HepG2 (cell line): ENCODE measurements around the gene MYADML2. TPM values are rescaled to one million over a fixed set of nuclear protein-coding genes. Genes with fewer than 3 reads are reported as not detected.

Experiments used
- ARID5B ChIP-seq: IDR thresholded peaks from 2 replicates; pipeline ENCODE4 v1.4.0; 2020; ENCODE audit warnings: mild to moderate bottlenecking, missing genetic modification reagents
- CHCHD3 ChIP-seq: sonication (generic); formaldehyde crosslinking; IDR thresholded peaks from 2 replicates; pipeline ENCODE4 v1.8.0; 2022; ENCODE audit warnings: mild to moderate bottlenecking, missing genetic modification reagents, moderate library complexity
- DNMT1 ChIP-seq: sonication (generic); formaldehyde crosslinking; IDR thresholded peaks from 2 replicates; pipeline ENCODE4 v1.5.1; 2020; ENCODE audit warnings: mild to moderate bottlenecking, missing genetic modification reagents
- ESRRA ChIP-seq: sonication (generic); formaldehyde crosslinking; IDR thresholded peaks from 2 replicates; pipeline ENCODE4 v1.5.1; 2020; ENCODE audit warnings: mild to moderate bottlenecking, low read depth, missing genetic modification reagents
- FLYWCH1 ChIP-seq: sonication (generic); formaldehyde crosslinking; IDR thresholded peaks from 2 replicates; pipeline ENCODE4 v1.8.1; 2023; ENCODE audit warnings: mild to moderate bottlenecking, missing genetic modification reagents
- HNF1A ChIP-seq, 2 experiments: sonication (generic) in 1 of 2; formaldehyde crosslinking in 1 of 2; IDR thresholded peaks; 2 replicates each; pipeline versions ENCODE4 v1.4.0 to v1.6.1; 2016 to 2020; ENCODE audit warnings: borderline replicate concordance in 1 of 2, low read depth in 1 of 2, mild to moderate bottlenecking in 1 of 2, missing genetic modification reagents in 1 of 2
- MED8 ChIP-seq: sonication (generic); formaldehyde crosslinking; IDR thresholded peaks from 2 replicates; pipeline ENCODE4 v1.8.1; 2023; ENCODE audit warnings: mild to moderate bottlenecking, missing genetic modification reagents; ENCODE audit not compliant: insufficient replicate concordance
- SMC3 ChIP-seq: IDR thresholded peaks from 2 replicates; pipeline ENCODE4 v1.6.1; 2011; ENCODE audit warnings: low read length, improper control_type of control experiment
- SP5 ChIP-seq: IDR thresholded peaks from 2 replicates; pipeline ENCODE4 v1.6.1; 2016; ENCODE audit warnings: low read depth, borderline replicate concordance
- U2AF2 ChIP-seq: fragments of 200-400 bp; formaldehyde crosslinking; IDR thresholded peaks from 2 replicates; pipeline ENCODE4 v1.6.1; 2017; ENCODE audit warnings: low read depth, mild to moderate bottlenecking, low read length
- ZNF17 ChIP-seq: sonication (generic); formaldehyde crosslinking; IDR thresholded peaks from 2 replicates; pipeline ENCODE4 v1.5.0; 2020; ENCODE audit warnings: mild to moderate bottlenecking, missing genetic modification reagents
- ZNF501 ChIP-seq: sonication (generic); formaldehyde crosslinking; IDR thresholded peaks from 2 replicates; pipeline ENCODE4 v1.5.1; 2020; ENCODE audit warnings: mild to moderate bottlenecking, moderate library complexity, missing genetic modification reagents
- ZNF597 ChIP-seq: sonication (generic); formaldehyde crosslinking; IDR thresholded peaks from 2 replicates; pipeline ENCODE4 v1.5.0; 2020; ENCODE audit warnings: missing genetic modification reagents
- ZNF619 ChIP-seq: sonication (generic); formaldehyde crosslinking; IDR thresholded peaks from 2 replicates; pipeline ENCODE4 v1.4.0; 2020; ENCODE audit warnings: mild to moderate bottlenecking, missing genetic modification reagents
- polyA plus RNA-seq, 8 experiments: library from polyadenylated mRNA; depleted of rRNA in 3 of 8; stranded (reverse) in 7 of 8; unstranded in 1 of 8; fragments of >200 nt; fragmentation: Illumina TruSeq in 4 of 8; extraction: Trizol in 4 of 8; gene quantifications; 2 replicates each; pipeline versions ENCODE4 v1.2.1 to v1.2.3, GENCODE V29; 2011 to 2016; ENCODE audit warnings: low read depth in 4 of 8, missing spikeins in 1 of 8, mixed read lengths in 1 of 8; ENCODE audit not compliant: insufficient read depth in 1 of 8
- total RNA-seq, 5 experiments: library from RNA; depleted of rRNA; stranded (reverse); fragments of >200 nt; fragmentation: Illumina TruSeq; extraction: Trizol; gene quantifications; 2 replicates each; pipeline ENCODE4 v1.2.3, GENCODE V29; 2016; ENCODE audit warnings: low read depth in 1 of 5
- TF ChIP-seq, protein P1 (sequence below): sonication (generic); formaldehyde crosslinking; IDR thresholded peaks from 2 replicates; pipeline ENCODE4 v1.4.0; 2020; ENCODE audit warnings: missing genetic modification reagents

MYADML2 gene
- total and polyA plus RNA-seq, 2 of the 13 experiments (the other 11 are each of a cell fraction or from before 2014, with no cell fraction given), result not detected

- TF ChIP-seq ZNF597 (CRISPR knock-in tag) (no peak), ARID5B (CRISPR knock-in tag) (no peak), U2AF2 (no peak), ZNF17 (no peak), SP5 (CRISPR knock-in tag) (no peak), ZNF501 (CRISPR knock-in tag) (0 out of 2 replicates have a peak, but pooled peaks have one; percentile 3), FLYWCH1 (CRISPR knock-in tag) (no peak), SMC3 (no peak), ESRRA (no peak), CHCHD3 (CRISPR knock-in tag) (no peak), ZNF619 (no peak), MED8 (CRISPR knock-in tag) (no peak), HNF1A (IDR thresholded peaks at IDR 0.05; ENCODE audit: low read depth) (no peak), HNF1A (CRISPR knock-in tag; IDR thresholded peaks at IDR 0.05; ENCODE audit: borderline replicate concordance) (no peak), DNMT1 (CRISPR knock-in tag) (no peak)
- TF ChIP-seq, protein P1, sequence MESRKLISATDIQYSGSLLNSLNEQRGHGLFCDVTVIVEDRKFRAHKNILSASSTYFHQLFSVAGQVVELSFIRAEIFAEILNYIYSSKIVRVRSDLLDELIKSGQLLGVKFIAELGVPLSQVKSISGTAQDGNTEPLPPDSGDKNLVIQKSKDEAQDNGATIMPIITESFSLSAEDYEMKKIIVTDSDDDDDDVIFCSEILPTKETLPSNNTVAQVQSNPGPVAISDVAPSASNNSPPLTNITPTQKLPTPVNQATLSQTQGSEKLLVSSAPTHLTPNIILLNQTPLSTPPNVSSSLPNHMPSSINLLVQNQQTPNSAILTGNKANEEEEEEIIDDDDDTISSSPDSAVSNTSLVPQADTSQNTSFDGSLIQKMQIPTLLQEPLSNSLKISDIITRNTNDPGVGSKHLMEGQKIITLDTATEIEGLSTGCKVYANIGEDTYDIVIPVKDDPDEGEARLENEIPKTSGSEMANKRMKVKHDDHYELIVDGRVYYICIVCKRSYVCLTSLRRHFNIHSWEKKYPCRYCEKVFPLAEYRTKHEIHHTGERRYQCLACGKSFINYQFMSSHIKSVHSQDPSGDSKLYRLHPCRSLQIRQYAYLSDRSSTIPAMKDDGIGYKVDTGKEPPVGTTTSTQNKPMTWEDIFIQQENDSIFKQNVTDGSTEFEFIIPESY (CRISPR knock-in tag), result peak; percentile 80
These were observed 34.4 kb downstream of the MYADML2 start (continued) for GRCh38 chr17:81912441-81913309.
